HEK293 (cell line): ENCODE results near the gene TCF3.
A peak's percentile ranks its signal among the peaks of the same experiment; 100 is the strongest.

Source experiments
- EGR2 ChIP-seq: fragments of 450-650 bp; formaldehyde crosslinking; IDR thresholded peaks from 2 replicates; pipeline ENCODE4 v1.5.1; 2016; ENCODE audit warnings: low read depth, missing biosample characterization, missing genetic modification characterization
- GLIS1 ChIP-seq: fragments of 450-650 bp; formaldehyde crosslinking; IDR thresholded peaks from 2 replicates; pipeline ENCODE4 v1.5.1; 2016; ENCODE audit warnings: missing biosample characterization, missing genetic modification characterization
- KLF10 ChIP-seq: fragments of 450-650 bp; IDR thresholded peaks from 2 replicates; pipeline ENCODE4 v1.5.1; 2018; ENCODE audit warnings: missing biosample characterization, mild to moderate bottlenecking, missing genetic modification characterization
- KLF8 ChIP-seq: fragments of 450-650 bp; formaldehyde crosslinking; IDR thresholded peaks from 2 replicates; pipeline ENCODE4 v1.5.1; 2016; ENCODE audit warnings: missing biosample characterization, missing genetic modification characterization
- MYNN ChIP-seq: fragments of 450-650 bp; formaldehyde crosslinking; IDR thresholded peaks from 2 replicates; pipeline ENCODE4 v1.5.1; 2016; ENCODE audit warnings: missing biosample characterization, missing genetic modification characterization, borderline replicate concordance
- SP2 ChIP-seq: fragments of 450-650 bp; formaldehyde crosslinking; IDR thresholded peaks from 2 replicates; pipeline ENCODE4 v1.5.1; 2016; ENCODE audit warnings: missing biosample characterization, missing genetic modification characterization
- YY2 ChIP-seq: fragments of 450-650 bp; formaldehyde crosslinking; IDR thresholded peaks from 2 replicates; pipeline ENCODE4 v1.5.1; 2016; ENCODE audit warnings: missing biosample characterization, missing genetic modification characterization
- ZBTB8A ChIP-seq: fragments of 450-650 bp; formaldehyde crosslinking; IDR thresholded peaks from 2 replicates; pipeline ENCODE4 v1.5.1; 2016; ENCODE audit warnings: missing biosample characterization, missing genetic modification characterization
- ZNF114 ChIP-seq: fragments of 450-650 bp; formaldehyde crosslinking; IDR thresholded peaks from 2 replicates; pipeline ENCODE4 v1.5.0; 2017; ENCODE audit warnings: missing biosample characterization, missing genetic modification characterization
- ZNF121 ChIP-seq: fragments of 450-650 bp; formaldehyde crosslinking; IDR thresholded peaks from 2 replicates; pipeline ENCODE4 v1.5.1; 2016; ENCODE audit warnings: missing biosample characterization, missing genetic modification characterization
- ZNF146 ChIP-seq: fragments of 450-650 bp; formaldehyde crosslinking; IDR thresholded peaks from 2 replicates; pipeline ENCODE4 v1.5.1; 2016; ENCODE audit warnings: missing biosample characterization, missing genetic modification characterization
- ZNF157 ChIP-seq: fragments of 450-650 bp; formaldehyde crosslinking; IDR thresholded peaks from 2 replicates; pipeline ENCODE4 v1.5.1; 2016; ENCODE audit warnings: missing biosample characterization, missing genetic modification characterization
- ZNF175 ChIP-seq: fragments of 450-650 bp; formaldehyde crosslinking; IDR thresholded peaks from 2 replicates; pipeline ENCODE4 v1.5.1; 2016; ENCODE audit warnings: missing biosample characterization, missing genetic modification characterization
- ZNF184 ChIP-seq: fragments of 450-650 bp; IDR thresholded peaks from 2 replicates; pipeline ENCODE4 v1.5.1; 2018; ENCODE audit warnings: missing biosample characterization, mild to moderate bottlenecking, missing genetic modification characterization
- ZNF202 ChIP-seq: fragments of 450-650 bp; formaldehyde crosslinking; IDR thresholded peaks from 2 replicates; pipeline ENCODE4 v1.5.1; 2016; ENCODE audit warnings: missing biosample characterization, missing genetic modification characterization, borderline replicate concordance
- ZNF335 ChIP-seq: fragments of 450-650 bp; formaldehyde crosslinking; conservative IDR thresholded peaks from 2 replicates; pipeline ENCODE4 v1.5.1; 2016; ENCODE audit warnings: missing biosample characterization, missing genetic modification characterization
- ZNF426 ChIP-seq: fragments of 450-650 bp; formaldehyde crosslinking; IDR thresholded peaks from 2 replicates; pipeline ENCODE4 v1.5.1; 2017; ENCODE audit warnings: missing biosample characterization, missing genetic modification characterization, mild to moderate bottlenecking, inconsistent platforms, moderate library complexity
- ZNF433 ChIP-seq: fragments of 450-650 bp; formaldehyde crosslinking; IDR thresholded peaks from 2 replicates; pipeline ENCODE4 v1.5.1; 2016; ENCODE audit warnings: missing biosample characterization, missing genetic modification characterization, low read depth
- ZNF529 ChIP-seq: fragments of 450-650 bp; formaldehyde crosslinking; IDR thresholded peaks from 2 replicates; pipeline ENCODE4 v1.5.1; 2017; ENCODE audit warnings: missing genetic modification characterization, missing biosample characterization; ENCODE audit not compliant: insufficient replicate concordance
- ZNF561 ChIP-seq: fragments of 450-650 bp; IDR thresholded peaks from 2 replicates; pipeline ENCODE4 v1.5.1; 2018; ENCODE audit warnings: missing biosample characterization, missing genetic modification characterization, borderline replicate concordance
- ZNF596 ChIP-seq: fragments of 450-650 bp; IDR thresholded peaks from 2 replicates; pipeline ENCODE4 v1.5.0; 2018; ENCODE audit warnings: missing biosample characterization, mild to moderate bottlenecking, missing genetic modification characterization, moderate library complexity
- ZNF600 ChIP-seq: fragments of 450-650 bp; formaldehyde crosslinking; IDR thresholded peaks from 2 replicates; pipeline ENCODE4 v1.5.1; 2016; ENCODE audit warnings: missing biosample characterization, missing genetic modification characterization
- ZNF626 ChIP-seq: fragments of 450-650 bp; sonication (Bioruptor Pico); formaldehyde crosslinking; IDR thresholded peaks from 2 replicates; pipeline ENCODE4 v1.5.1; 2018; ENCODE audit warnings: missing biosample characterization, missing genetic modification characterization, inconsistent platforms
- ZNF670 ChIP-seq: fragments of 450-650 bp; formaldehyde crosslinking; IDR thresholded peaks from 2 replicates; pipeline ENCODE4 v1.5.1; 2016; ENCODE audit warnings: missing biosample characterization, missing genetic modification characterization, low read depth
- ZNF776 ChIP-seq: fragments of 450-650 bp; formaldehyde crosslinking; IDR thresholded peaks from 2 replicates; pipeline ENCODE4 v1.5.0; 2017; ENCODE audit warnings: missing biosample characterization, missing genetic modification characterization, borderline replicate concordance
- ZNF830 ChIP-seq: fragments of 450-650 bp; IDR thresholded peaks from 2 replicates; pipeline ENCODE4 v1.5.0; 2018; ENCODE audit warnings: missing biosample characterization, missing genetic modification characterization, low read depth, mild to moderate bottlenecking, moderate library complexity
- ZNF843 ChIP-seq: fragments of 450-650 bp; formaldehyde crosslinking; IDR thresholded peaks from 2 replicates; pipeline ENCODE4 v1.5.1; 2016; ENCODE audit warnings: missing biosample characterization, missing genetic modification characterization
- ZSCAN16 ChIP-seq: fragments of 450-650 bp; formaldehyde crosslinking; IDR thresholded peaks from 2 replicates; pipeline ENCODE4 v1.5.1; 2016; ENCODE audit warnings: missing biosample characterization, missing genetic modification characterization
- ZXDB ChIP-seq: fragments of 450-650 bp; formaldehyde crosslinking; IDR thresholded peaks from 2 replicates; pipeline ENCODE4 v1.5.1; 2016; ENCODE audit warnings: missing biosample characterization, missing genetic modification characterization
- TF ChIP-seq, protein P1 (sequence below): fragments of 450-650 bp; formaldehyde crosslinking; optimal IDR thresholded peaks from 2 replicates; pipeline ENCODE3; 2016; ENCODE audit warnings: missing biosample characterization, mild to moderate bottlenecking, missing genetic modification characterization
- TF ChIP-seq, protein P2 (sequence below): fragments of 450-650 bp; formaldehyde crosslinking; IDR thresholded peaks from 2 replicates; pipeline ENCODE4 v1.5.1; 2017; ENCODE audit warnings: missing biosample characterization, missing genetic modification characterization
- TF ChIP-seq, protein P3 (sequence below): fragments of 450-650 bp; formaldehyde crosslinking; IDR thresholded peaks from 2 replicates; pipeline ENCODE4 v1.5.1; 2016; ENCODE audit warnings: missing biosample characterization, missing genetic modification characterization
- TF ChIP-seq, protein P4 (sequence below): fragments of 450-650 bp; formaldehyde crosslinking; IDR thresholded peaks from 2 replicates; pipeline ENCODE4 v1.5.1; 2016; ENCODE audit warnings: missing biosample characterization, missing genetic modification characterization, low read depth
- TF ChIP-seq, protein P5 (sequence below): fragments of 450-650 bp; formaldehyde crosslinking; IDR thresholded peaks from 2 replicates; pipeline ENCODE4 v1.5.1; 2016; ENCODE audit warnings: missing biosample characterization, missing genetic modification characterization

Gene TCF3

DNA sequence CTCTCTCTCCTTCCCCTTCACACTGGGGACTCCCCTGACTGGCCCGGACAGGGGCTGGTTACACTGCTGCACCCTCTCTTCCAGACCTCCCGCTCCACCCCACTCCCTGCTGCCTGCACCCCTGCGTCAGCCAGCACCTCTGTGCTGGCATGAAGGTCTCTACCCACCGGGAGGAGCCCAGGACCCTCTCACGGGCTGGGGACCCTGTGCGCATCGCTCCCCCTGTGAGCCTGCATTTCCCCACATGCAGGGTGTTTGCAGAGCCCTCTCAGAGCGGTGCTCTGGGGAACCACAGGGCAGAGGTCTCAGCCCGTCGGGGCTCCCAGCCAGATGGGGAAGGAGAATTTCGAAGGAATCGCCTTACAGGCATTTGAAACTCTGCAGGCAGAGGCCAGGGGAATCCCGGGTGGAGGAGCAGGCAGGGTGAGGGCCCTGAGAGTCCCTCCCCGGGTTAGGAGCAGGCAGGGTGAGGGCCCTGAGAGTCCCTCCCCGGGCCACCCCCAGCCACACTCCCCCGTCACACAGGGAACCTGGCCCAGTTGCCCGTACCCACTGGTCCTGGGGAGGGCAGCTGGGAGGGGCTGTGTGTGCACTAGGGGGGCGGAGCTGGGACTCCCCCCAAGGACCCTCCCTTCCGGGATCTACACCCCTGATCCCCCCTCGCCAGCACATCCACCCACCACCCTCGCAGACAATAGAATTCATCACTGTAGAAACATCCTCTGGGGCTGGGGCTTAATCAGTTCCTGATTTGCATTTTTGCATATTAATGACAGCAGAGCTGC lies 16.3 kb upstream of the TCF3 start (continued):
- TF ChIP-seq, protein P1, sequence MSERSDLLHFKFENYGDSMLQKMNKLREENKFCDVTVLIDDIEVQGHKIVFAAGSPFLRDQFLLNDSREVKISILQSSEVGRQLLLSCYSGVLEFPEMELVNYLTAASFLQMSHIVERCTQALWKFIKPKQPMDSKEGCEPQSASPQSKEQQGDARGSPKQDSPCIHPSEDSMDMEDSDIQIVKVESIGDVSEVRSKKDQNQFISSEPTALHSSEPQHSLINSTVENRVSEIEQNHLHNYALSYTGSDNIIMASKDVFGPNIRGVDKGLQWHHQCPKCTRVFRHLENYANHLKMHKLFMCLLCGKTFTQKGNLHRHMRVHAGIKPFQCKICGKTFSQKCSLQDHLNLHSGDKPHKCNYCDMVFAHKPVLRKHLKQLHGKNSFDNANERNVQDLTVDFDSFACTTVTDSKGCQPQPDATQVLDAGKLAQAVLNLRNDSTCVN (tag by site-specific recombination) = no peak
- TF ChIP-seq EGR2 (tag by site-specific recombination) (0 out of 2 replicates have a peak, but pooled peaks have one; percentile 8), MYNN (no peak), ZNF776 (no peak), ZSCAN16 (tag by site-specific recombination) (no peak), ZNF600 (peak; percentile 21; the same call in 1 of the 2 replicates), ZNF433 (tag by site-specific recombination) (no peak), ZNF202 (tag by site-specific recombination) (no peak), ZXDB (no peak), ZNF596 (tag by site-specific recombination) (no peak), ZNF561 (tag by site-specific recombination) (no peak), ZNF843 (tag by site-specific recombination) (no peak), ZNF335 (tag by site-specific recombination) (peak; percentile 89), SP2 (tag by site-specific recombination) (peak; percentile 48; the same call in 1 of the 2 replicates), ZNF121 (tag by site-specific recombination) (no peak), KLF8 (tag by site-specific recombination) (0 out of 2 replicates have a peak, but pooled peaks have one; percentile 14), ZNF184 (tag by site-specific recombination) (no peak), KLF10 (tag by site-specific recombination) (no peak), ZNF626 (no peak), YY2 (tag by site-specific recombination) (no peak), ZNF830 (tag by site-specific recombination) (no peak), ZNF670 (tag by site-specific recombination) (no peak), GLIS1 (peak; percentile 51), ZNF146 (no peak), ZNF157 (tag by site-specific recombination) (no peak), ZNF426 (tag by site-specific recombination) (no peak), ZNF114 (no peak), ZBTB8A (tag by site-specific recombination) (peak; percentile 64), ZNF529 (tag by site-specific recombination) (no peak), ZNF175 (no peak)
- TF ChIP-seq, protein P2, sequence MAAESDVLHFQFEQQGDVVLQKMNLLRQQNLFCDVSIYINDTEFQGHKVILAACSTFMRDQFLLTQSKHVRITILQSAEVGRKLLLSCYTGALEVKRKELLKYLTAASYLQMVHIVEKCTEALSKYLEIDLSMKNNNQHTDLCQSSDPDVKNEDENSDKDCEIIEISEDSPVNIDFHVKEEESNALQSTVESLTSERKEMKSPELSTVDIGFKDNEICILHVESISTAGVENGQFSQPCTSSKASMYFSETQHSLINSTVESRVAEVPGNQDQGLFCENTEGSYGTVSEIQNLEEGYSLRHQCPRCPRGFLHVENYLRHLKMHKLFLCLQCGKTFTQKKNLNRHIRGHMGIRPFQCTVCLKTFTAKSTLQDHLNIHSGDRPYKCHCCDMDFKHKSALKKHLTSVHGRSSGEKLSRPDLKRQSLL (tag by site-specific recombination) = no peak
- TF ChIP-seq, protein P3, sequence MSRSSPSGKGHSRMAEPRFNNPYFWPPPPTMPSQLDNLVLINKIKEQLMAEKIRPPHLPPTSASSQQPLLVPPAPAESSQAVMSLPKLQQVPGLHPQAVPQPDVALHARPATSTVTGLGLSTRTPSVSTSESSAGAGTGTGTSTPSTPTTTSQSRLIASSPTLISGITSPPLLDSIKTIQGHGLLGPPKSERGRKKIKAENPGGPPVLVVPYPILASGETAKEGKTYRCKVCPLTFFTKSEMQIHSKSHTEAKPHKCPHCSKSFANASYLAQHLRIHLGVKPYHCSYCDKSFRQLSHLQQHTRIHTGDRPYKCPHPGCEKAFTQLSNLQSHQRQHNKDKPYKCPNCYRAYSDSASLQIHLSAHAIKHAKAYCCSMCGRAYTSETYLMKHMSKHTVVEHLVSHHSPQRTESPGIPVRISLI = no peak
- TF ChIP-seq, protein P4, sequence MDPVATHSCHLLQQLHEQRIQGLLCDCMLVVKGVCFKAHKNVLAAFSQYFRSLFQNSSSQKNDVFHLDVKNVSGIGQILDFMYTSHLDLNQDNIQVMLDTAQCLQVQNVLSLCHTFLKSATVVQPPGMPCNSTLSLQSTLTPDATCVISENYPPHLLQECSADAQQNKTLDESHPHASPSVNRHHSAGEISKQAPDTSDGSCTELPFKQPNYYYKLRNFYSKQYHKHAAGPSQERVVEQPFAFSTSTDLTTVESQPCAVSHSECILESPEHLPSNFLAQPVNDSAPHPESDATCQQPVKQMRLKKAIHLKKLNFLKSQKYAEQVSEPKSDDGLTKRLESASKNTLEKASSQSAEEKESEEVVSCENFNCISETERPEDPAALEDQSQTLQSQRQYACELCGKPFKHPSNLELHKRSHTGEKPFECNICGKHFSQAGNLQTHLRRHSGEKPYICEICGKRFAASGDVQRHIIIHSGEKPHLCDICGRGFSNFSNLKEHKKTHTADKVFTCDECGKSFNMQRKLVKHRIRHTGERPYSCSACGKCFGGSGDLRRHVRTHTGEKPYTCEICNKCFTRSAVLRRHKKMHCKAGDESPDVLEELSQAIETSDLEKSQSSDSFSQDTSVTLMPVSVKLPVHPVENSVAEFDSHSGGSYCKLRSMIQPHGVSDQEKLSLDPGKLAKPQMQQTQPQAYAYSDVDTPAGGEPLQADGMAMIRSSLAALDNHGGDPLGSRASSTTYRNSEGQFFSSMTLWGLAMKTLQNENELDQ (tag by site-specific recombination) = no peak
- TF ChIP-seq, protein P5, sequence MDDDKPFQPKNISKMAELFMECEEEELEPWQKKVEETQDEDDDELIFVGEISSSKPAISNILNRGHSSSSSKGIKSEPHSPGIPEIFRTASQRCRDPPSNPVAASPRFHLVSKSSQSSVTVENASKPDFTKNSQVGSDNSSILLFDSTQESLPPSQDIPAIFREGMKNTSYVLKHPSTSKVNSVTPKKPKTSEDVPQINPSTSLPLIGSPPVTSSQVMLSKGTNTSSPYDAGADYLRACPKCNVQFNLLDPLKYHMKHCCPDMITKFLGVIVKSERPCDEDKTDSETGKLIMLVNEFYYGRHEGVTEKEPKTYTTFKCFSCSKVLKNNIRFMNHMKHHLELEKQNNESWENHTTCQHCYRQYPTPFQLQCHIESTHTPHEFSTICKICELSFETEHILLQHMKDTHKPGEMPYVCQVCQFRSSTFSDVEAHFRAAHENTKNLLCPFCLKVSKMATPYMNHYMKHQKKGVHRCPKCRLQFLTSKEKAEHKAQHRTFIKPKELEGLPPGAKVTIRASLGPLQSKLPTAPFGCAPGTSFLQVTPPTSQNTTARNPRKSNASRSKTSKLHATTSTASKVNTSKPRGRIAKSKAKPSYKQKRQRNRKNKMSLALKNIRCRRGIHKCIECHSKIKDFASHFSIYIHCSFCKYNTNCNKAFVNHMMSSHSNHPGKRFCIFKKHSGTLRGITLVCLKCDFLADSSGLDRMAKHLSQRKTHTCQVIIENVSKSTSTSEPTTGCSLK (tag by site-specific recombination) = no peak
